ENCODE data around the gene THAP7. TPM values are rescaled to one million over a fixed set of nuclear protein-coding genes. Genes with fewer than 3 reads are reported as not detected.

THAP7 gene
- total and polyA plus RNA-seq, 2 of the 13 experiments (the other 11 are each of a cell fraction or from before 2014, with no cell fraction given) = 13.0 to 25.5 TPM

GRCh38 chr22:21014726-21015465 is 13.0 kb upstream of the THAP7 start, which contains the start of gene P2RX6 (continued):
- TF ChIP-seq AGO2 (optimal IDR thresholded peaks at IDR 0.05; ENCODE audit: low read depth, low read length) (no peak), ZBTB7A (CRISPR knock-in tag; IDR thresholded peaks at IDR 0.05) (no peak), KLF6 (CRISPR knock-in tag; IDR thresholded peaks at IDR 0.05) (0 out of 2 replicates have a peak, but pooled peaks have one; percentile 37), TRAFD1 (CRISPR knock-in tag; IDR thresholded peaks at IDR 0.05; ENCODE audit: borderline replicate concordance) (no peak), HHEX (CRISPR knock-in tag; IDR thresholded peaks at IDR 0.05) (no peak), RERE (CRISPR knock-in tag; IDR thresholded peaks at IDR 0.05; ENCODE audit: low read depth) (no peak), MLXIP (CRISPR knock-in tag; IDR thresholded peaks at IDR 0.05; ENCODE audit: borderline replicate concordance) (no peak), ZNF543 (CRISPR knock-in tag; IDR thresholded peaks at IDR 0.05) (no peak), ZBTB44 (CRISPR knock-in tag; IDR thresholded peaks at IDR 0.05) (no peak), ZMAT3 (CRISPR knock-in tag; conservative IDR thresholded peaks at IDR 0.05) (no peak), PAWR (CRISPR knock-in tag; IDR thresholded peaks at IDR 0.05; ENCODE audit: borderline replicate concordance) (no peak), NRL (CRISPR knock-in tag; IDR thresholded peaks at IDR 0.05; ENCODE audit: borderline replicate concordance) (no peak), RFXAP (CRISPR knock-in tag; IDR thresholded peaks at IDR 0.05; ENCODE audit: borderline replicate concordance) (no peak), MIXL1 (CRISPR knock-in tag; IDR thresholded peaks at IDR 0.05) (no peak), SATB2 (CRISPR knock-in tag; IDR thresholded peaks at IDR 0.05) (no peak), HES4 (CRISPR knock-in tag; IDR thresholded peaks at IDR 0.05; ENCODE audit: borderline replicate concordance) (no peak), ZNF331 (CRISPR knock-in tag; IDR thresholded peaks at IDR 0.05) (no peak)
